ENCODE data around the gene HNRNPA3. TPM values are rescaled to one million over a fixed set of nuclear protein-coding genes. Genes with fewer than 3 reads are reported as not detected.

Gene HNRNPA3
- total and polyA plus RNA-seq, 2 of the 13 experiments (the other 11 are each of a cell fraction or from before 2014, with no cell fraction given): 73.3 to 97.7 TPM

GRCh38 chr2:177234267-177234666 lies 21.7 kb downstream of the HNRNPA3 start (continued):
- TF ChIP-seq USF2 (IDR thresholded peaks at IDR 0.05; ENCODE audit: low read depth, low read length) (no peak), USF2 (CRISPR knock-in tag; IDR thresholded peaks at IDR 0.05; ENCODE audit: borderline replicate concordance) (no peak), KLF15 (CRISPR knock-in tag; IDR thresholded peaks at IDR 0.05; ENCODE audit: borderline replicate concordance) (no peak), RBM22 (optimal IDR thresholded peaks at IDR 0.05; ENCODE audit: low read length) (no peak), ZBTB14 (CRISPR knock-in tag; IDR thresholded peaks at IDR 0.05) (no peak), NCOA2 (CRISPR knock-in tag; IDR thresholded peaks at IDR 0.05) (no peak), MED13 (CRISPR knock-in tag; IDR thresholded peaks at IDR 0.05) (no peak), ZNF567 (CRISPR knock-in tag; IDR thresholded peaks at IDR 0.05; ENCODE audit: borderline replicate concordance) (no peak), ZNF781 (CRISPR knock-in tag; IDR thresholded peaks at IDR 0.05; ENCODE audit: borderline replicate concordance, not compliant biosample characterization) (no peak), SYNCRIP (IDR thresholded peaks at IDR 0.05; ENCODE audit: insufficient read depth, low read depth, low read length) (no peak), ZNF264 (CRISPR knock-in tag; IDR thresholded peaks at IDR 0.05) (no peak), KDM1A (CRISPR knock-in tag; IDR thresholded peaks at IDR 0.05) (no peak)

All from HepG2 (cell line).